ENCODE measurements around the gene MAN1C1.

GRCh38 chr1:25820247-25821111, 203.9 kb downstream of the MAN1C1 start:
- TF ChIP-seq, protein P1, sequence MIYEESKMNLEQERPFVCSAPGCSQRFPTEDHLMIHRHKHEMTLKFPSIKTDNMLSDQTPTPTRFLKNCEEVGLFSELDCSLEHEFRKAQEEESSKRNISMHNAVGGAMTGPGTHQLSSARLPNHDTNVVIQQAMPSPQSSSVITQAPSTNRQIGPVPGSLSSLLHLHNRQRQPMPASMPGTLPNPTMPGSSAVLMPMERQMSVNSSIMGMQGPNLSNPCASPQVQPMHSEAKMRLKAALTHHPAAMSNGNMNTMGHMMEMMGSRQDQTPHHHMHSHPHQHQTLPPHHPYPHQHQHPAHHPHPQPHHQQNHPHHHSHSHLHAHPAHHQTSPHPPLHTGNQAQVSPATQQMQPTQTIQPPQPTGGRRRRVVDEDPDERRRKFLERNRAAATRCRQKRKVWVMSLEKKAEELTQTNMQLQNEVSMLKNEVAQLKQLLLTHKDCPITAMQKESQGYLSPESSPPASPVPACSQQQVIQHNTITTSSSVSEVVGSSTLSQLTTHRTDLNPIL (CRISPR knock-in tag; IDR thresholded peaks at IDR 0.05; ENCODE audit: low read depth), result no peak
- TF ChIP-seq ZFP30 (CRISPR knock-in tag; IDR thresholded peaks at IDR 0.05) (no peak), ZFP3 (CRISPR knock-in tag; IDR thresholded peaks at IDR 0.05) (no peak), TCF4 (CRISPR knock-in tag; IDR thresholded peaks at IDR 0.05; ENCODE audit: borderline replicate concordance) (no peak), PATZ1 (CRISPR knock-in tag; IDR thresholded peaks at IDR 0.05; ENCODE audit: borderline replicate concordance) (no peak)

All from SK-N-SH treated with all-trans-retinoic acid at 6 μM for 48 hours (cell line).